ENCODE measurements around the gene METRNL. TPM values are rescaled to one million over a fixed set of nuclear protein-coding genes. Genes with fewer than 3 reads are reported as not detected.
"Not testable (repeated sequence)": the region's sequence is repeated elsewhere in the genome, so short reads cannot be mapped to it uniquely, and the experiment has no call there.

Gene METRNL
- total RNA-seq, 1 donor from 2014 or later, result 257 TPM

DNA sequence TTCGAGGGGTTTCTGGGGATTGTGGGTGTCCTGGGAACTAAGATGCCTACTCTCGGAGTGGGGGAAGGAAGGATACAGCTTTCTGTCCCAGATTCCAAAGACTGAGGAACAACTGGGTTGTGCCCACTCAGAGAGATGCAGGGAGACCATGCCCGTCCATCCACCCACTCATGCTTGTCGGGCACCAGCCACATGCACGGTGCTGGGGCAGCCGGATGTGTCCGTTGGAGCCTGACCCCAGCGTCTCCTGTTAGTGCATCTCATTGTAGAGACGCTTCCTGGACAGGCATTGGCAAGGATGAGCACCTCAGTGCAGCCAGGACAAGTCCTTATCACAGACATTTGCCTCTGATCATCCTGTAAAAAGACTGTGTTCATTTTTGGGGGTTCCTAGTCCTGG lies 58.1 kb downstream of the METRNL start:
- Histone ChIP-seq H3K4me3 (no peak overlapping the region), H3K36me3 (no peaks in the 10 kb centered on the region), H3K27me3 (no peaks in the 10 kb centered on the region), H3K27ac (no peak overlapping the region), H3K9me3 (no peaks in the 10 kb centered on the region), H3K4me1 (no peaks in the 10 kb centered on the region)
- DNase-seq (ENCODE audit: low spot score in 2 of 2), result peak in 1 of 2 donors; percentile 45
- TF ChIP-seq, protein P1, sequence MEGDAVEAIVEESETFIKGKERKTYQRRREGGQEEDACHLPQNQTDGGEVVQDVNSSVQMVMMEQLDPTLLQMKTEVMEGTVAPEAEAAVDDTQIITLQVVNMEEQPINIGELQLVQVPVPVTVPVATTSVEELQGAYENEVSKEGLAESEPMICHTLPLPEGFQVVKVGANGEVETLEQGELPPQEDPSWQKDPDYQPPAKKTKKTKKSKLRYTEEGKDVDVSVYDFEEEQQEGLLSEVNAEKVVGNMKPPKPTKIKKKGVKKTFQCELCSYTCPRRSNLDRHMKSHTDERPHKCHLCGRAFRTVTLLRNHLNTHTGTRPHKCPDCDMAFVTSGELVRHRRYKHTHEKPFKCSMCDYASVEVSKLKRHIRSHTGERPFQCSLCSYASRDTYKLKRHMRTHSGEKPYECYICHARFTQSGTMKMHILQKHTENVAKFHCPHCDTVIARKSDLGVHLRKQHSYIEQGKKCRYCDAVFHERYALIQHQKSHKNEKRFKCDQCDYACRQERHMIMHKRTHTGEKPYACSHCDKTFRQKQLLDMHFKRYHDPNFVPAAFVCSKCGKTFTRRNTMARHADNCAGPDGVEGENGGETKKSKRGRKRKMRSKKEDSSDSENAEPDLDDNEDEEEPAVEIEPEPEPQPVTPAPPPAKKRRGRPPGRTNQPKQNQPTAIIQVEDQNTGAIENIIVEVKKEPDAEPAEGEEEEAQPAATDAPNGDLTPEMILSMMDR (IDR thresholded peaks at IDR 0.05), result no peak
- intact Hi-C loops (cut with DNase I), result no loop called here

DNA sequence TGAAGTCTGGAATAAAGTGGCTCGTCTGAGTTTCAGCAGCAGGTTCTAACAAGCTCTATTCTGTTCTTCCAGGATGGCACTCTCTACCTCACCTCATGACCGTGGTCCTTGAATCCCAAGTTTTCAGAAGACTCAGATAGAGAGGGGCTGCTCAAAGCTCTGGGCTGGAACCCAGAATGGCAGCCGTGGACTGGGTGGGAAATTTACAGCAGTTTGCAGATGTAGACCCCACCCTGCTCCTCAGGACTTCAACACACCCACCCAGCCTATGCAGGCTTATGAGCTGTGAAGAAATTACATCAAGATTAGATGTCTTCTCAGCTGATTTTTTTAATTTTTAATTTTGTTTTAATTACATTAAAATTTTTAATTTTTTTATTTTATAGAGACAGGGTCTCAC lies 59.4 kb downstream of the METRNL start:
- Histone ChIP-seq H3K4me1 (no peaks in the 10 kb centered on the region), H3K36me3 (no peaks in the 10 kb centered on the region), H3K9me3 (no peaks in the 10 kb centered on the region), H3K27ac (no peak overlapping the region), H3K27me3 (no peaks in the 10 kb centered on the region), H3K4me3 (no peak overlapping the region)
- TF ChIP-seq, protein P1 (IDR thresholded peaks at IDR 0.05), result no peak
- DNase-seq (ENCODE audit: low spot score in 2 of 2), result no peak
- intact Hi-C loops (cut with DNase I), result no loop called here

DNA sequence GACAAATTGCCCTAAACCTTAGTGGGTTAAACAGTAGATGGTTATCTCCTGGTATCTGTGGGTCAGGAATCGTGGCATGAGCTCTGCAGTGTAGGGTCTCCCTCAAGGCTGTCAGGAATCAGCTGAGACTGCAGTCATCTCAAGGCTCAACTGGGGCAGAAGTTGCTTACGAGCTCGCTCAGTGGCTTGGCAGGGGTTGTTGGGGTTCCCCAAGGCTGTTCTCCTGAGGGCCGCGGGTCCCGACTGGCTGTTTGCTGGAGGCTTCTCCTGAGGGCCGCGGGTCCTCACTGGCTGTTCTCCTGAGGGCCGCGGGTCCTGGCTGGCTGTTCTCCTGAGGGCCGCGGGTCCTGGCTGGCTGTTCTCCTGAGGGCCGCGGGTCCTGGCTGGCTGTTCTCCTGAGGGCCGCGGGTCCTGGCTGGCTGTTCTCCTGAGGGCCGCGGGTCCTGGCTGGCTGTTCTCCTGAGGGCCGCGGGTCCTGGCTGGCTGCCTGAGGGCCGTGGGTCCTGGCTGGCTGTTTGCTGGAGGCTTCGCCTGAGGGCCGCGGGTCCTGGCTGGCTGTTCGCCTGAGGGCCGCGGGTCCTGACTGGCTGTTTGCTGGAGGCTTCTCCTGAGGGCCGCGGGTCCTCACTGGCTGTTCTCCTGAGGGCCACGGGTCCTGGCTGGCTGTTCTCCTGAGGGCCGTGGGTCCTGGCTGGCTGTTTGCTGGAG lies 60.3 kb downstream of the METRNL start:
- DNase-seq (ENCODE audit: low spot score in 2 of 2); intact Hi-C loops (cut with DNase I); H3K9me3 ChIP-seq; H3K27ac ChIP-seq; H3K4me3 ChIP-seq; H3K27me3 ChIP-seq; H3K4me1 ChIP-seq; H3K36me3 ChIP-seq: not testable (repeated sequence)

DNA sequence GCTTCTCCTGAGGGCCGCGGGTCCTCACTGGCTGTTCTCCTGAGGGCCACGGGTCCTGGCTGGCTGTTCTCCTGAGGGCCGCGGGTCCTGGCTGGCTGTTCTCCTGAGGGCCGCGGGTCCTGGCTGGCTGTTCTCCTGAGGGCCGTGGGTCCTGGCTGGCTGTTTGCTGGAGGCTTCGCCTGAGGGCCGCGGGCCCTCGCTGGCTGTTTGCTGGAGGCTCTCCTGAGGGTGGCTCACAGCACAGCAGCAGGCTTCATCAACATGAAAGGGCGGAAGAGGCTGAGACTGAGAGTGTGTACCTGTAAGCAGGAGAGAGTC lies 60.8 kb downstream of the METRNL start:
- H3K9me3 ChIP-seq; H3K27ac ChIP-seq; H3K27me3 ChIP-seq; H3K36me3 ChIP-seq; H3K4me3 ChIP-seq; DNase-seq (ENCODE audit: low spot score in 2 of 2); intact Hi-C loops (cut with DNase I): not testable (repeated sequence)
- H3K4me1 ChIP-seq, result peaks cover 0 to 11% of the 10 kb centered on the region in 2 donors

DNA sequence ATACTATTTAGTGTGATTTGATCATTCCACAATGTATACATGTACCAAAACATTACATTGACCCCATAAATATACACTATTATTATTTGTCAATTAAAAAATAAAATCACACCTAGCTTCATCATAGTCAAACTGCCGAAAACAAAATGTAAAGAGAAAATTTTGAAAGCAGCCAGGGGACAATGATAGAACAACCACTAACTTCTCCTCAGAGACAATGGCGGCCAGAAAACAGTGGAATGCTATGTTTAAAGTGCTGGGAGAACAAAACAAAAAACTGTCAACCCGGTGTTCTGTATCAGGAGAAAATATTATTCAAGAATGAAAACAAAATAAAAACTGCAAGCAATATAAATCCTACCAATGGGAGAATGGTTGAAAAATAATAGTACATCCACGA lies 63.2 kb downstream of the METRNL start:
- Histone ChIP-seq H3K36me3 (no peaks in the 10 kb centered on the region), H3K27me3 (no peaks in the 10 kb centered on the region), H3K4me3 (no peak overlapping the region), H3K27ac (no peak overlapping the region), H3K4me1 (peaks cover 0 to 11% of the 10 kb centered on the region in 2 donors), H3K9me3 (no peaks in the 10 kb centered on the region)
- intact Hi-C loops (cut with DNase I), result no loop called here
- no peak for DNase-seq (ENCODE audit: low spot score in 2 of 2)
- TF ChIP-seq, protein P1 (IDR thresholded peaks at IDR 0.05), result no peak

DNA sequence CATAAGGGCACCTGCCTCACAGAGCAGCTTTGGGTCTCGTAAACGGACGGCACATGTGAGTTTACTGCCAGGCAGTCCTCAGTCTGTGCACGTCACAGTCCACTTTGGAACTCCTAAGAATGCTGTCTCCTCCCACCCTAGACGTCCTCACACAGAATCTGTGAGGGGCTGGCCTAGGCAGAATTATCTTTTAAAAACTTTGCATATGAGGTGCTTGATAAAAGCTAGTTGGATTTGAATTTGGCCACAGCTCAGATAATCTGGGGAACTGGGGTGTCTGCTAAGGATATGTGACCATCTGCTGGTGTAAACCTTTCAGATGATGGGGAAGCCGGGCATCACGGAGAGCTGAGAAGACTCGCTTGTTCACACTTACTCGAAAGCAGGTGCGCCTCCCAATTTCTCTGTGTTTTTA lies 64.4 kb downstream of the METRNL start:
- Histone ChIP-seq H3K27me3 (no peaks in the 10 kb centered on the region), H3K4me1 (peaks cover 0 to 11% of the 10 kb centered on the region in 2 donors), H3K4me3 (no peak overlapping the region), H3K9me3 (no peaks in the 10 kb centered on the region), H3K27ac (peak overlapping the region in 1 of 2 donors; percentile 62), H3K36me3 (no peaks in the 10 kb centered on the region)
- DNase-seq (ENCODE audit: low spot score in 2 of 2), result no peak
- TF ChIP-seq, protein P1 (IDR thresholded peaks at IDR 0.05), result no peak
- intact Hi-C loops (cut with DNase I), result no loop called here

Other genes starting within 250 kb of the METRNL start
- not detected for gene ZNF750, start 239.6 kb upstream of the METRNL start, total RNA-seq